Activated naive CD4-positive, alpha-beta T cell treated with anti-CD3 and anti-CD28 coated beads, Interleukin-2, amount 50 U/mL, for 72 hours (primary cell): Measurements from ENCODE around the gene RAPGEF2. TPM values are rescaled to one million over a fixed set of nuclear protein-coding genes. Genes with fewer than 3 reads are reported as not detected.
"Not testable (repeated sequence)": the region's sequence is repeated elsewhere in the genome, so short reads cannot be mapped to it uniquely, and the experiment has no call there.

Experiments
- ATAC-seq, 2 donors: fragments of 150-1000 bp; cut with Tn5 transposase; 2 replicates each; pipeline ENCODE4 v1.10.0; 2021; ENCODE audit warnings: mild to moderate bottlenecking in 2 of 2, moderate library complexity in 2 of 2
- DNase-seq, 2 donors: peaks; one replicate each; pipeline ENCODE4 v3.0.0; 2021 to 2022; ENCODE audit warnings: low spot score in 2 of 2
- H3K27ac Mint-ChIP-seq, 2 donors: one replicate each; pipeline ENCODE4 v1.8.0; 2022; ENCODE audit warnings: mild to moderate bottlenecking in 2 of 2, mixed read lengths in 2 of 2
- H3K36me3 Mint-ChIP-seq, 2 donors: one replicate each; pipeline ENCODE4 v1.8.0; 2022; ENCODE audit warnings: mixed read lengths in 2 of 2
- H3K9me3 Mint-ChIP-seq, 2 donors: one replicate each; pipeline ENCODE4 v1.8.0; 2022; ENCODE audit warnings: mixed read lengths in 2 of 2
- total RNA-seq, 2 donors: library from RNA; stranded (reverse); gene quantifications; one replicate each; pipeline ENCODE4 v1.2.3, GENCODE V29; 2022

Gene RAPGEF2
- total RNA-seq, 2 donors from 2014 or later: 11.1 to 34.8 TPM

- no peak overlapping the region for H3K27ac Mint-ChIP-seq
- no peak for ATAC-seq
- no peaks in the 10 kb centered on the region for H3K36me3 Mint-ChIP-seq
- H3K9me3 Mint-ChIP-seq: no peaks in the 10 kb centered on the region
- DNase-seq: no peak
Measured at GRCh38 chr4:159227378-159227777, 124.5 kb downstream of the RAPGEF2 start.

- ATAC-seq: no peak
- H3K9me3 Mint-ChIP-seq: no peaks in the 10 kb centered on the region
- H3K36me3 Mint-ChIP-seq: peaks cover 0 to under 1% of the 10 kb centered on the region in 2 donors
- H3K27ac Mint-ChIP-seq: peak overlapping the region in 1 of 2 donors; percentile 48
- no peak for DNase-seq
Measured at GRCh38 chr4:159227984-159228383, 125.1 kb downstream of the RAPGEF2 start.

GRCh38 chr4:159229164-159229563 is 126.3 kb downstream of the RAPGEF2 start:
- no peak for DNase-seq
- no peak for ATAC-seq
- no peaks in the 10 kb centered on the region for H3K9me3 Mint-ChIP-seq
- no peak overlapping the region for H3K27ac Mint-ChIP-seq
- peaks cover 0 to 5% of the 10 kb centered on the region in 2 donors for H3K36me3 Mint-ChIP-seq

GRCh38 chr4:159232465-159233106 is 129.7 kb downstream of the RAPGEF2 start:
- no peak overlapping the region for H3K27ac Mint-ChIP-seq

GRCh38 chr4:159235779-159236368 is 133.0 kb downstream of the RAPGEF2 start:
- no peak overlapping the region for H3K27ac Mint-ChIP-seq

More at GRCh38 chr4:159232465-159233106, 129.7 kb downstream of the RAPGEF2 start:
- H3K9me3 Mint-ChIP-seq: no peaks in the 10 kb centered on the region
- ATAC-seq: peak in 1 of 2 donors; percentile 71
- DNase-seq: no peak
- peaks cover 0 to 13% of the 10 kb centered on the region in 2 donors for H3K36me3 Mint-ChIP-seq

GRCh38 chr4:159237975-159238374 is 135.1 kb downstream of the RAPGEF2 start:
- ATAC-seq: no peak
- Mint-ChIP-seq H3K9me3 (no peaks in the 10 kb centered on the region), H3K27ac (no peak overlapping the region), H3K36me3 (peaks cover 0 to 17% of the 10 kb centered on the region in 2 donors)
- no peak for DNase-seq

More at GRCh38 chr4:159235779-159236368, 133.0 kb downstream of the RAPGEF2 start:
- Mint-ChIP-seq H3K9me3 (no peaks in the 10 kb centered on the region), H3K36me3 (peaks cover 0 to 15% of the 10 kb centered on the region in 2 donors)
- DNase-seq (no peak), ATAC-seq (no peak)

- no peaks in the 10 kb centered on the region for H3K9me3 Mint-ChIP-seq
- peaks cover 0 to 12% of the 10 kb centered on the region in 2 donors for H3K36me3 Mint-ChIP-seq
- ATAC-seq (no peak), DNase-seq (no peak)
- no peak overlapping the region for H3K27ac Mint-ChIP-seq
Measured at GRCh38 chr4:159238631-159239030, 135.8 kb downstream of the RAPGEF2 start.

- no peak for DNase-seq
- H3K27ac Mint-ChIP-seq: no peak overlapping the region
- peaks cover 0 to 12% of the 10 kb centered on the region in 2 donors for H3K36me3 Mint-ChIP-seq
- no peak for ATAC-seq
- H3K9me3 Mint-ChIP-seq: no peaks in the 10 kb centered on the region
Measured at GRCh38 chr4:159239629-159240028, 136.8 kb downstream of the RAPGEF2 start.

GRCh38 chr4:159240046-159240445 is 137.2 kb downstream of the RAPGEF2 start:
- no peak for ATAC-seq
- peaks cover 0 to 12% of the 10 kb centered on the region in 2 donors for H3K36me3 Mint-ChIP-seq
- H3K9me3 Mint-ChIP-seq: no peaks in the 10 kb centered on the region
- H3K27ac Mint-ChIP-seq: no peak overlapping the region
- no peak for DNase-seq

GRCh38 chr4:159240687-159241086 is 137.8 kb downstream of the RAPGEF2 start:
- H3K9me3 Mint-ChIP-seq: no peaks in the 10 kb centered on the region
- peaks cover 0 to 10% of the 10 kb centered on the region in 2 donors for H3K36me3 Mint-ChIP-seq
- no peak overlapping the region for H3K27ac Mint-ChIP-seq
- DNase-seq (no peak), ATAC-seq (no peak)

GRCh38 chr4:159242427-159242826 is 139.5 kb downstream of the RAPGEF2 start:
- Mint-ChIP-seq H3K36me3 (peaks cover 0 to 5% of the 10 kb centered on the region in 2 donors), H3K9me3 (no peaks in the 10 kb centered on the region)
- no peak for DNase-seq

GRCh38 chr4:159248384-159249178 is 145.7 kb downstream of the RAPGEF2 start:
- H3K9me3 Mint-ChIP-seq: no peaks in the 10 kb centered on the region
- ATAC-seq: no peak

More at GRCh38 chr4:159242427-159242826, 139.5 kb downstream of the RAPGEF2 start:
- ATAC-seq: no peak
- no peak overlapping the region for H3K27ac Mint-ChIP-seq

GRCh38 chr4:159250751-159251325 is 148.0 kb downstream of the RAPGEF2 start:
- peaks cover 8 to 11% of the 10 kb centered on the region in 2 donors for H3K36me3 Mint-ChIP-seq
- H3K27ac Mint-ChIP-seq: no peak overlapping the region
- no peaks in the 10 kb centered on the region for H3K9me3 Mint-ChIP-seq
- DNase-seq (no peak), ATAC-seq (no peak)

More at GRCh38 chr4:159248384-159249178, 145.7 kb downstream of the RAPGEF2 start:
- no peak for DNase-seq
- no peak overlapping the region for H3K27ac Mint-ChIP-seq
- peaks cover 8 to 11% of the 10 kb centered on the region in 2 donors for H3K36me3 Mint-ChIP-seq

GRCh38 chr4:159251580-159251979 is 148.7 kb downstream of the RAPGEF2 start:
- not testable (repeated sequence) for ATAC-seq
- H3K27ac Mint-ChIP-seq: peak overlapping the region in 1 of 2 donors; percentile 77

GRCh38 chr4:159252491-159252890 is 149.6 kb downstream of the RAPGEF2 start:
- no peak for ATAC-seq
- no peak overlapping the region for H3K27ac Mint-ChIP-seq
- H3K36me3 Mint-ChIP-seq: peaks cover 15 to 25% of the 10 kb centered on the region in 2 donors
- no peak for DNase-seq
- no peaks in the 10 kb centered on the region for H3K9me3 Mint-ChIP-seq

More at GRCh38 chr4:159251580-159251979, 148.7 kb downstream of the RAPGEF2 start:
- not testable (repeated sequence) for DNase-seq, H3K9me3 Mint-ChIP-seq
- peaks cover 9 to 18% of the 10 kb centered on the region in 2 donors for H3K36me3 Mint-ChIP-seq

- ATAC-seq (no peak), DNase-seq (no peak)
- H3K9me3 Mint-ChIP-seq: no peaks in the 10 kb centered on the region
- no peak overlapping the region for H3K27ac Mint-ChIP-seq
- peaks cover 15 to 25% of the 10 kb centered on the region in 2 donors for H3K36me3 Mint-ChIP-seq
Measured at GRCh38 chr4:159256037-159256436, 153.2 kb downstream of the RAPGEF2 start.
